Measurements from ENCODE around the gene PCGF3. TPM values are rescaled to one million over a fixed set of nuclear protein-coding genes. Genes with fewer than 3 reads are reported as not detected.

The PCGF3 gene
- total RNA-seq, 1 experiment from 2014 or later: 83.9 TPM

GRCh38 chr4:771464-771863 lies 65.8 kb downstream of the PCGF3 start:
- H3K4me1 ChIP-seq (ENCODE audit: insufficient read depth, low read length, poor library complexity, severe bottlenecking): no peaks in the 10 kb centered on the region
- H3K4me3 ChIP-seq (ENCODE audit: low read depth, low read length, poor library complexity, severe bottlenecking): no peak overlapping the region
- H3K27ac ChIP-seq (ENCODE audit: low read depth, low read length, poor library complexity, severe bottlenecking): no peak overlapping the region
- no peak for DNase-seq (ENCODE audit: low spot score)
- BruUV-seq (replicated peaks): no TSS peak
- ChIA-PET POLR2A (ENCODE audit: low non-redundant PET) (no interaction called here), CTCF (no interaction called here)
- H3K36me3 ChIP-seq (ENCODE audit: insufficient read depth, low read length, poor library complexity, severe bottlenecking): peaks cover 64% of the 10 kb centered on the region
- no peaks in the 10 kb centered on the region for H3K9me3 ChIP-seq (ENCODE audit: low read depth, low read length, poor library complexity, severe bottlenecking)
- no peaks in the 10 kb centered on the region for H3K27me3 ChIP-seq (replicated peaks; ENCODE audit: insufficient read depth, low read depth, low read length, poor library complexity)
- intact Hi-C loops (cut with micrococcal nuclease; ENCODE audit: unreplicated experiment): no loop called here
- no peak for TF ChIP-seq EZH2 (IDR thresholded peaks at IDR 0.05; ENCODE audit: borderline replicate concordance, low read depth, low read length, poor library complexity, severe bottlenecking)
- no peak for TF ChIP-seq CTCF (conservative IDR thresholded peaks at IDR 0.05; ENCODE audit: low read depth, low read length)

- Histone ChIP-seq H3K9me3 (ENCODE audit: low read depth, low read length, poor library complexity, severe bottlenecking) (no peaks in the 10 kb centered on the region), H3K4me1 (ENCODE audit: insufficient read depth, low read length, poor library complexity, severe bottlenecking) (no peaks in the 10 kb centered on the region), H3K27me3 (replicated peaks; ENCODE audit: insufficient read depth, low read depth, low read length, poor library complexity) (no peaks in the 10 kb centered on the region), H3K27ac (ENCODE audit: low read depth, low read length, poor library complexity, severe bottlenecking) (no peak overlapping the region), H3K4me3 (ENCODE audit: low read depth, low read length, poor library complexity, severe bottlenecking) (no peak overlapping the region), H3K36me3 (ENCODE audit: insufficient read depth, low read length, poor library complexity, severe bottlenecking) (peaks cover 63% of the 10 kb centered on the region)
- ChIA-PET POLR2A (ENCODE audit: low non-redundant PET) (no interaction called here), CTCF (no interaction called here)
- DNase-seq (ENCODE audit: low spot score): no peak
- TF ChIP-seq EZH2 (IDR thresholded peaks at IDR 0.05; ENCODE audit: borderline replicate concordance, low read depth, low read length, poor library complexity, severe bottlenecking) (no peak), CTCF (conservative IDR thresholded peaks at IDR 0.05; ENCODE audit: low read depth, low read length) (no peak)
- no TSS peak for BruUV-seq (replicated peaks)
- intact Hi-C loops (cut with micrococcal nuclease; ENCODE audit: unreplicated experiment): no loop called here
Measured at GRCh38 chr4:772118-772517, 66.5 kb downstream of the PCGF3 start.

DNA sequence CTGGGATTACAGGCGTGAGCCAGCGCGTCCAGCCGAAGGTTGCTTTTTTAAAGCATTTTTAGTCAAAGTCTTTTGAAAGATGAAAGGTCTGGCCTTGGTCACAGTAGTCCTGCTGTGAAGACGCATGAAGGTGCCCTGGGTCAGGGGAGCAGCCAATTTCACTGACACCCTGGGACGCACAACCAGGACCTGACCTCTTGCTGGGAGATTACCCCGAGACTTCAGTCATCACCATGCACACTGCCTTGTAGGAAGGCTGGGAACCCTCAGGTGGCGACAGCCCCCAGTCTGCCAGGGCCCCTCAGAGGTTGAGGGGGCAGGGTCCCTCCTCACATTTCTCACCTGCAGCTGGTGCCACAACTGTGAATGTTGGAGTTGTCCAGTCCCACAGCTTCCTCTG lies 67.1 kb downstream of the PCGF3 start:
- CTCF ChIA-PET: no interaction called here
- peaks cover 64% of the 10 kb centered on the region for H3K36me3 ChIP-seq (ENCODE audit: insufficient read depth, low read length, poor library complexity, severe bottlenecking)
- DNase-seq (ENCODE audit: low spot score): no peak

More for the DNA sequence above, 67.1 kb downstream of the PCGF3 start:
- H3K27ac ChIP-seq (ENCODE audit: low read depth, low read length, poor library complexity, severe bottlenecking): no peak overlapping the region
- no TSS peak for BruUV-seq (replicated peaks)
- TF ChIP-seq CTCF (conservative IDR thresholded peaks at IDR 0.05; ENCODE audit: low read depth, low read length): no peak
- no peak for TF ChIP-seq EZH2 (IDR thresholded peaks at IDR 0.05; ENCODE audit: borderline replicate concordance, low read depth, low read length, poor library complexity, severe bottlenecking)
- H3K4me3 ChIP-seq (ENCODE audit: low read depth, low read length, poor library complexity, severe bottlenecking): no peak overlapping the region
- POLR2A ChIA-PET (ENCODE audit: low non-redundant PET): no interaction called here
- H3K27me3 ChIP-seq (replicated peaks; ENCODE audit: insufficient read depth, low read depth, low read length, poor library complexity): no peaks in the 10 kb centered on the region
- intact Hi-C loops (cut with micrococcal nuclease; ENCODE audit: unreplicated experiment): no loop called here
- H3K4me1 ChIP-seq (ENCODE audit: insufficient read depth, low read length, poor library complexity, severe bottlenecking): no peaks in the 10 kb centered on the region
- no peaks in the 10 kb centered on the region for H3K9me3 ChIP-seq (ENCODE audit: low read depth, low read length, poor library complexity, severe bottlenecking)

Data from A673 (cell line).